ENCODE data around the gene GPR84. TPM values are rescaled to one million over a fixed set of nuclear protein-coding genes. Genes with fewer than 3 reads are reported as not detected.
A peak's percentile ranks its signal among the peaks of the same experiment; 100 is the strongest.

GPR84 gene
- total RNA-seq, 1 donor from 2014 or later, result not detected

DNA sequence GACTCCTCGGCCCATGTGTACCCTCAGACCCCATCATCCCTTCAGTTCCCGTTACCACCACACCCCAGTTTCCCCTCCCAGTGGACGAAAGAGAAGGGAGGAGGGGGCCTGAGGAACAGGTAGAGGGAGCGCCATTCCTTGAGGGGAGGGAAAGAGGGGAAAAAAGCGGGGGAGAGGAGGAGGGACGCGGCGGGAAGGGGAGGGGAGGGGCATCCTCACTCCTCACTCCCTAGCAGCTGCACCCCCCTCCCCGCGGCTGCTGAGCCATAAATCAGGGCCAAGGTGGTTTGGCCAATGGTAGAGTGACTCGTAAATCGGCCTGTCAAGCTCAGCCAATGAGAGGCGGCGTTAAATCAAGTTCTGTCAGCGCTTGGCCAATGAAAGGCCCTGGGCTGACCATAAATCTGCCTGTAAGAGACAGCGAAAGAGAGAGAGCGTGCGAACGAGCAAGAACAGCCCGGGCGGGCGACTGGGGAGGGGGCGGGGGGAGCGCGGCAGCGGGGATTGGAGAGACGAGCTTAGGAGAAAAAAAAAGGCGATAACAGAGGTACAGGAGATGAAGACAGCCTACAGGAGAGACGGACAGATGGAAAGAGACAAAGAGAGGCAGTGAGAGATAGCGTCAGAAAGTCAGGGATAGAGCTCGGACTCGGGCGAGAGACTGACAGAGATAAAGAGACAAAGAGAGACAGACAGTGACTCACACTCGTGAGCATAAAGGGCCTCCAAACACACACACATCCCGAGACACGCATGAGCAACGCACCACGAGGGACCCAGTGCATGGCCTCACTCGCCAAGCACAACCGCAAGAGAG lies 5.1 kb downstream of the GPR84 start:
- ATAC-seq (ENCODE audit: low read depth), result peak; percentile 97
- H3K9me3 Mint-ChIP-seq, result no peaks in the 10 kb centered on the region
- peaks cover 11% of the 10 kb centered on the region for H3K4me1 Mint-ChIP-seq
- TF ChIP-seq, protein P1, sequence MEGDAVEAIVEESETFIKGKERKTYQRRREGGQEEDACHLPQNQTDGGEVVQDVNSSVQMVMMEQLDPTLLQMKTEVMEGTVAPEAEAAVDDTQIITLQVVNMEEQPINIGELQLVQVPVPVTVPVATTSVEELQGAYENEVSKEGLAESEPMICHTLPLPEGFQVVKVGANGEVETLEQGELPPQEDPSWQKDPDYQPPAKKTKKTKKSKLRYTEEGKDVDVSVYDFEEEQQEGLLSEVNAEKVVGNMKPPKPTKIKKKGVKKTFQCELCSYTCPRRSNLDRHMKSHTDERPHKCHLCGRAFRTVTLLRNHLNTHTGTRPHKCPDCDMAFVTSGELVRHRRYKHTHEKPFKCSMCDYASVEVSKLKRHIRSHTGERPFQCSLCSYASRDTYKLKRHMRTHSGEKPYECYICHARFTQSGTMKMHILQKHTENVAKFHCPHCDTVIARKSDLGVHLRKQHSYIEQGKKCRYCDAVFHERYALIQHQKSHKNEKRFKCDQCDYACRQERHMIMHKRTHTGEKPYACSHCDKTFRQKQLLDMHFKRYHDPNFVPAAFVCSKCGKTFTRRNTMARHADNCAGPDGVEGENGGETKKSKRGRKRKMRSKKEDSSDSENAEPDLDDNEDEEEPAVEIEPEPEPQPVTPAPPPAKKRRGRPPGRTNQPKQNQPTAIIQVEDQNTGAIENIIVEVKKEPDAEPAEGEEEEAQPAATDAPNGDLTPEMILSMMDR (IDR thresholded peaks at IDR 0.05), result no peak
- intact Hi-C loops (cut with micrococcal nuclease), result loop anchor here (1.0 kb wide), 3 partner anchors 34 to 139 kb away; partner anchors contain the start of genes CBX5, COPZ1 and HNRNPA1
- CTCF ChIA-PET, result interaction anchor here (0.9 to 4.0 kb wide), 10 partner anchors 9 to 107 kb away, joined by 3 to 19 read pairs (median 6); partner anchors contain the start of genes CBX5 and COPZ1
- H3K36me3 Mint-ChIP-seq (ENCODE audit: low read depth), result no peaks in the 10 kb centered on the region
- H3K4me3 Mint-ChIP-seq, result no peak overlapping the region
- H3K27me3 Mint-ChIP-seq, result no peaks in the 10 kb centered on the region
- peak; percentile 71 for DNase-seq
- POLR2A ChIA-PET, result interaction anchor here (0.6 to 3.2 kb wide), 26 partner anchors 9 to 341 kb away, joined by 3 to 37 read pairs (median 4); partner anchors contain the start of genes CBX5, COPZ1, HNRNPA1 and NFE2
- H3K27ac Mint-ChIP-seq, result no peak overlapping the region

DNA sequence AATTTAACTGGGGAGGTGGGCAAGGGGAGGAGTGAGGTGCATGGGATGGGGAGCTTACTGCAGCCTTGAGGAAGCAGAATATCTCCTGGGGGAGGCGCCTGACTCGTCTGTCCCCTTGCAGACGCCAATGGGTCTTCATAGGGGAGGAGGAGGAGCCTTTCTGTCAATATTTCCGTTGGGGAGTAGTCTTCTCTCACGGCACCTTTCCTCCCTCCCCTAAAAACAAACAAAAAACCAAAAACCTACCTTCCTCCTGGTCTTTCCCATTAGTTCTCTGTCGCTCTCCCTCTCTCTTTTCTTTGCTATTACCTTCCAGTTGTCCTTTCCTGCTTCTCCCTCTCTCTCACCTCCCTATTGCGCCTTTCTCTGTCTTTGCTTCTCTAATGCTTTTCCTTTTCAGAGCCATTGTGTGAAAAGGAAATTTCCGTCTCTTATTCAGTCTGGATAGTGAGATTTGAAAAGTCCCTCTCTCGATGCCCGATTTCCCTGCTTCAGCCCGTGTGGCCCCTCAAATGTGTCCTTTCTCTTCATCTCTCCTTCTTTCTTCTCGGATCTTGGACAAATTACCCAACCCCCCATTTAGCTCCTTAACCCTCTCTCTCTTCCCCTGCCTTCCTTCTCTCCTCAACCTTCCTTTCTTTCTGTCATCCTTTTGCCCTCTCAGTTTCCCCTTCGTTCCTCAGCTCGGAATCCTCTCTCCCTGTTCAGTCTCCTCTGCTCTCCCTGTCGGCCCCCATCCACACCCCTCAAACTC lies 5.9 kb downstream of the GPR84 start:
- DNase-seq (no peak), ATAC-seq (ENCODE audit: low read depth) (no peak)
- intact Hi-C loops (cut with micrococcal nuclease), result no loop called here
- CTCF ChIA-PET, result interaction anchor here (0.9 to 4.0 kb wide), 9 partner anchors 10 to 107 kb away, joined by 3 to 19 read pairs (median 7); partner anchors contain the start of genes CBX5 and COPZ1
- peaks cover 8% of the 10 kb centered on the region for H3K4me1 Mint-ChIP-seq
- H3K27ac Mint-ChIP-seq, result no peak overlapping the region
- TF ChIP-seq, protein P1 (IDR thresholded peaks at IDR 0.05), result no peak
- no peak overlapping the region for H3K4me3 Mint-ChIP-seq
- H3K27me3 Mint-ChIP-seq, result no peaks in the 10 kb centered on the region
- H3K9me3 Mint-ChIP-seq, result no peaks in the 10 kb centered on the region
- H3K36me3 Mint-ChIP-seq (ENCODE audit: low read depth), result no peaks in the 10 kb centered on the region
- POLR2A ChIA-PET, result interaction anchor here (0.6 to 3.2 kb wide), 21 partner anchors 10 to 1868 kb away, joined by 3 to 37 read pairs (median 5); partner anchors contain the start of genes CBX5, COPZ1, HNRNPA1 and NFE2

DNA sequence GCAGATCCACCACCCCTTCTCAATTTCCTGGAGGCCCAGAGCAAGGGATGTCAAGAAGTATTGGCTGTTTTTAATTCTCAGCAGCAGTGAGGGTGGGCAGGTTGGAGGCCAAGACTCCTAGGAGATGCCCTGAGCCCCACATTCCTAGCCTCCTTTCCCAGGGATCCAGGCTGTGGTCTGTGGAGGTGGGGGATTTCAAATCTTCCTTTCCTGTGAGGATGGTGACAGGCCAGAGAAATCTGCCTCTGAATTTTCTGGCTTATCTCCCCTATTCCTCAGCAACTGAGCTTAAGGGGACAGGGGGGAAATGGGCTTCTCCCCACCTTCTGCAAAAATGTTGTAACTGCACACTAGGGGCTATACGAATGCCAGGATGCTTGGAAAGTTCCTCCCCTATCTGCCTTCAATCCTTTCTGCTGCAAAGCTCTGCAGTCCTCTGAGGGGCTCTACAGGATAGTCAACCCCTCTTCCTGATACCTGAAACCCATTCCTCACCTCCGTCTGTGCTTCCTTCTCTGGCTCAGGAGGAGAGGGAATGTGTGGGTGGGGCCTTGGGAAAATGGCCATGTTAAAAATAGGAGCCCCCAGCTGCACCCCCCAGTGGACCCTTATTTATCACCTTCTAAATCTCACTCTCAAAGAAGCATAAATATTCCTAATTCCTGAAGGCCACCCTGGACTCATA lies 6.6 kb downstream of the GPR84 start:
- Mint-ChIP-seq H3K36me3 (ENCODE audit: low read depth) (no peaks in the 10 kb centered on the region), H3K27me3 (no peaks in the 10 kb centered on the region), H3K4me1 (peaks cover 8% of the 10 kb centered on the region), H3K27ac (no peak overlapping the region), H3K4me3 (no peak overlapping the region), H3K9me3 (no peaks in the 10 kb centered on the region)
- TF ChIP-seq, protein P1 (IDR thresholded peaks at IDR 0.05), result no peak
- CTCF ChIA-PET, result interaction anchor here (1.9 to 4.0 kb wide), 2 partner anchors 11 to 33 kb away, joined by 6 to 19 read pairs; partner anchors contain the start of gene COPZ1
- intact Hi-C loops (cut with micrococcal nuclease), result no loop called here
- no peak for ATAC-seq (ENCODE audit: low read depth)
- DNase-seq, result no peak
- POLR2A ChIA-PET, result interaction anchor here (0.6 to 3.2 kb wide), 7 partner anchors 23 to 1869 kb away, joined by 3 to 37 read pairs (median 4); partner anchors contain the start of genes CBX5, COPZ1, HNRNPA1 and NFE2

DNA sequence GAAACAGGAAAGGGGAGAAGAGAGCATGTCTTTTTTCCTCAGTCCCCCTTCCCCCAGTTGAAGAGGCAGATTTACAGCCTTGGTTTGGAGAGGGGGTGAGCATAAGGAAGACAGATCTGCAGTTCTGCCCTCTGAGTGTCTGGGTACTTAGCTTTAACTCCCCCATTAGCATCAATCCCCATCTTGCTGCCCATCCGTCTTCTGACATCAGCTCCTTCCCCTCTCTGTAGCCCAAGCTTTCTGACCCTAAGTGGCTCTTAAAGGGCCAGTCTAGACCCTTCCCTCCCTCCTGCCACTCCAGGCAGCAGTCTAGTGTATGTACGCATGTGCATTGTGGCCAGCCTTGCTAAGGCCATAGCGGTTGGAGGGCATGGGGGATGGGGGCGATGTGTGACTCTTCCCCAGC lies 7.3 kb downstream of the GPR84 start:
- DNase-seq (no peak), ATAC-seq (ENCODE audit: low read depth) (no peak)
- intact Hi-C loops (cut with micrococcal nuclease), result no loop called here
- TF ChIP-seq, protein P1 (IDR thresholded peaks at IDR 0.05), result no peak
- peak overlapping the region; percentile 54 for H3K27ac Mint-ChIP-seq
- peaks cover 2% of the 10 kb centered on the region for H3K36me3 Mint-ChIP-seq (ENCODE audit: low read depth)
- POLR2A ChIA-PET, result interaction anchor here (1.1 to 1.5 kb wide), 2 partner anchors 22 to 32 kb away, joined by 3 to 4 read pairs; partner anchors contain the start of gene COPZ1
- H3K4me1 Mint-ChIP-seq, result peaks cover 12% of the 10 kb centered on the region
- H3K27me3 Mint-ChIP-seq, result no peaks in the 10 kb centered on the region
- H3K9me3 Mint-ChIP-seq, result no peaks in the 10 kb centered on the region
- H3K4me3 Mint-ChIP-seq, result no peak overlapping the region
- CTCF ChIA-PET, result interaction anchor here (4.0 kb wide), 1 partner anchor 11 kb away, joined by 19 read pairs; no protein-coding TSS in a partner anchor
